GM18498 (cell line): ENCODE measurements around the gene LYPD6B.

Source experiments
- ATAC-seq: cut with Tn5 transposase; IDR thresholded peaks from one replicate; pipeline ENCODE4 v1.9.1; 2021; ENCODE audit warnings: mild to moderate bottlenecking, moderate library complexity; ENCODE audit not compliant: unreplicated experiment

Gene LYPD6B

GRCh38 chr2:149070681-149071320 is 32.3 kb downstream of the LYPD6B start:
- ATAC-seq = no peak

GRCh38 chr2:149075105-149075504 is 36.6 kb downstream of the LYPD6B start:
- ATAC-seq = no peak

- no peak for ATAC-seq
Measured at GRCh38 chr2:149075853-149076252, 37.4 kb downstream of the LYPD6B start.

GRCh38 chr2:149076863-149077412 is 38.4 kb downstream of the LYPD6B start:
- ATAC-seq = no peak

GRCh38 chr2:149077861-149078260 is 39.4 kb downstream of the LYPD6B start:
- no peak for ATAC-seq

- ATAC-seq = no peak
Measured at GRCh38 chr2:149080099-149080498, 41.6 kb downstream of the LYPD6B start.

- ATAC-seq = no peak
Measured at GRCh38 chr2:149080971-149081370, 42.5 kb downstream of the LYPD6B start.

GRCh38 chr2:149082079-149082478 is 43.6 kb downstream of the LYPD6B start:
- ATAC-seq = no peak

GRCh38 chr2:149082735-149083134 is 44.2 kb downstream of the LYPD6B start:
- no peak for ATAC-seq

GRCh38 chr2:149084924-149085795 is 46.7 kb downstream of the LYPD6B start:
- ATAC-seq = no peak

- no peak for ATAC-seq
Measured at GRCh38 chr2:149087751-149088150, 49.3 kb downstream of the LYPD6B start.

GRCh38 chr2:149089068-149089467 is 50.6 kb downstream of the LYPD6B start:
- ATAC-seq = no peak

GRCh38 chr2:149090706-149091105 is 52.2 kb downstream of the LYPD6B start:
- no peak for ATAC-seq

GRCh38 chr2:149093579-149093978 is 55.1 kb downstream of the LYPD6B start:
- no peak for ATAC-seq

GRCh38 chr2:149094217-149095015 is 55.9 kb downstream of the LYPD6B start:
- ATAC-seq = no peak

- no peak for ATAC-seq
Measured at GRCh38 chr2:149098701-149099100, 60.2 kb downstream of the LYPD6B start.

- ATAC-seq = no peak
Measured at GRCh38 chr2:149099298-149099697, 60.8 kb downstream of the LYPD6B start.

GRCh38 chr2:149100739-149101699 is 62.5 kb downstream of the LYPD6B start:
- no peak for ATAC-seq

GRCh38 chr2:149101818-149102217 is 63.3 kb downstream of the LYPD6B start:
- no peak for ATAC-seq

- ATAC-seq = no peak
Measured at GRCh38 chr2:149103081-149103620, 64.7 kb downstream of the LYPD6B start.
